GM18870 (cell line): ENCODE measurements around the gene MSI2.
A peak's percentile ranks its signal among the peaks of the same experiment; 100 is the strongest.

ENCODE experiments used
- ATAC-seq: cut with Tn5 transposase; IDR thresholded peaks from one replicate; pipeline ENCODE4 v1.9.1; 2021; ENCODE audit warnings: moderate library complexity; ENCODE audit not compliant: unreplicated experiment

The MSI2 gene

DNA sequence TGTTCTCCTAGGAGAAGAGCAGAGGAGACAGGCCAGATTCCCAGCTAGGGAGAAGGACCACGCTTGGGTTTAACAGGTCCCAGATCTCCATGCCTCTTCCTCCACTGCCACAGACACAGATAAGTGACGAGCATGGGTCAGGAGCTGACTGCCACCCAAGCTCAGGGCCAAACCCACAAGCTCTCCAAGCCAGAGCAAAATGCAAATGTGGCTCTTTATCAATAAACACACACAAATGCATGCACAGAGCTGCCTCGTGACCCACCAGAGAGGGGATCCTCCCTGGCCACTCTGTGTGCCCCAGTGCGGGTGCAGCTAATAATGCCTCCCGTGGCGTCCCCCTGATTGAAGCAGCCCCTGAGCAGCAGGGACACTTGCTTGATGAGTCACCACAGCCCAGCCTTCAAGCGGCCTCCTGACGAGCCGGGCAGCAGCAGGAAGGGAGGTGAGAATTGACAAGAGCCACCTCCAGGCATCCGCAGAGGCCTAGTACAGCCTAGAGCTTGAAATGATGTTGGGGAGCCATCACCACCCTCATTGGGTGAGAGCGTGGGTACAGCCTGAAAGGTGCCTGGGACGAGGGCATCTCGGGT, 344.9 kb downstream of the MSI2 start:
- no peak for ATAC-seq

DNA sequence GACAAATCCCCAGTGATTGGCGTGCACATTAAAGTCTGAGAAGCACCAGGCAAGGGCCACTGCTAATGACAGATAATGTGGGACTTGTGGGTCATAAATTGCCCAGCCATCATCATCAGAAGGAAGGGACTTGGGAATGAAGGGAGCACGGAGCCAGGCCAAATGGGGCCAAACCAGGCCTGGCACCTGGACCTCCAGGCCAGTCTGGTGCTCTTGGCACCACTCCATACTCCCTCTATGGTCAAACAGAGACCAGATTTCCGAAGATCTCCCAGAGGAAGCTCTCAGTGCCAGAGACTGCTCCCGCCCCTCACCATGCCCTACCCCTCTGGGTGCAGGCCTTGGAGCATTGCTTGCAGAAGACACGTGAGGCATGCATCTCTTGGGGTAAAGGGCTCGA, 346.6 kb downstream of the MSI2 start:
- no peak for ATAC-seq

DNA sequence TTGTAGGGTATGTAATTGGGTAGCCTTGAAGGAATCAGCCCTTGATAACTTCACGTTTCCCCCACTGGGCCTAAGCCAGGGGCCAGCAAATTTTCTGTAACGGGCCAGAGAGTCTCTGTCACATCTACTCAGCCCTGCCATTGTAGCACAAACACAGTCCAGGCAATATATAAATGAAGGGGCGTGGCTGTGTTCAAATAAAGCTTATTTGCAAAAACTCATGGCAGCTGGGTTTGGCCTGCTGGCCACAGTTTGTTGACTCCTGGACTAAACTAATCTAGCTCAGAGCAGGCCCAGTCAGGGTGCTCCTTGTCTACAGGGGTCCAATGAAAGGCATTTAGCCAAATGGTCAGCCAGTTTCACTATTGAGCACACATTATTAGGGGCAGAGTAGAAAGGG, 347.2 kb downstream of the MSI2 start:
- no peak for ATAC-seq

DNA sequence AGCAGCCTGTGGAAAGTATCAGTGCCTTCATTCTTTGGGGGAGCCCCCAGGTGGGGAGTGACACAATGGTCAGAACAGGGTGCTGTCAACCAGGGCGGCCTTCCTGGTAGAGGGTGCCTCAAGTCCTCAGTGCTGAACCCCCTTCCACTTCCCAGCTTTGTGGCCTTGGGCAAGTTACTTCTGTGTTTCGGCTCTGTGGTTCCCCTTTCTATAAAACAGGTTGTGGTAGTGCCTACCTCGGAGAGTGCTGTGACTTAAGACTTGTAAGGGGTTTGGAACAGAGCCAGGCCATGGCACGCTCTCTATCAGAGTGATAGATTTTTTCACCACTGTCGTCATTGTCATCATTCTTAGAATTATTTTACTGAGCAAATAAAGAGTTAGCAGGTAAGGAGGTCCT, 347.7 kb downstream of the MSI2 start:
- peak; percentile 37 for ATAC-seq

DNA sequence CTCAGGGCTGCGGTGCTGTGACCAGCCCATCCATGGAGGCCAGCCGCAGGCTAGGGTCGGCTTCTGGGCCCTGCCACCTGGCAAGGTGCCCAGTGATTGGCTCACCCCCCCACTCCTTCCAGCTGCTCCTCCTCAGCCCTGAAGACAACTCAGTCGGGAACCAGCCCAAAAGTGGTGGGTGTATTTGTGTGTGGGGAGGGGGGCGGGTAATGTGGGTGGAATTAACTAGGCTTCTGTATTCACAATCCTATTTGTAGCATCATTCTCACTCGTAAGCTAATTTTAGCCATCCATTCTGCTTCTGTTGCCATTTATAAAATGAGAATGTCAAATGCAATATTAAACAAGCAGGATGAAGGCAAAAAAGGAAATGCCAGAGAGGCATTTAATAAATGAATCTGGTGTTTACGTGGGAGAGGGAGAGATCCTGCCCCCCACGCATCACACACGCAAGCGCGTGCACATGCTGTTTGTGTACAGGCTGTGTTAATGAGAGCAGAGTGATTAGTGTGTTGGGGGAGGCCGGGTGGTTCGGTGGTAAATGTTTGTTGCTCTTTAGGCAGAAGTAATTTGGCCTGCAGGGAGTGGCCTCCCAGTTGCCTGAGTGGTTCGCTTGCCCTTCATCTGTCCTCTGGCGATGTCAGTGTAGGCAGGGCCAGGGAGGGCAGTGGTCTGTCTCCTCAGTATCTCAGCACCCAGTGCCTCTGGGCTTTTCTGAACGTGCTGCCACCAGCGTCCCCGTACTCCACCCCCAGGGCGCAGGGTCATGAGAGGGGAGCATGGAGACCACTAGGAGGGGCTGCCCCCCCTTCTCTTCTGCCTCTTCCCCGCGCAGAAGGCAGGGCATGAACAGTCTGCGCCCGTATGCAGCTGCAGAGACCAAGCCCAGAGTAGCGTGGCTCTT, 348.7 kb downstream of the MSI2 start:
- peak; percentile 46 for ATAC-seq

DNA sequence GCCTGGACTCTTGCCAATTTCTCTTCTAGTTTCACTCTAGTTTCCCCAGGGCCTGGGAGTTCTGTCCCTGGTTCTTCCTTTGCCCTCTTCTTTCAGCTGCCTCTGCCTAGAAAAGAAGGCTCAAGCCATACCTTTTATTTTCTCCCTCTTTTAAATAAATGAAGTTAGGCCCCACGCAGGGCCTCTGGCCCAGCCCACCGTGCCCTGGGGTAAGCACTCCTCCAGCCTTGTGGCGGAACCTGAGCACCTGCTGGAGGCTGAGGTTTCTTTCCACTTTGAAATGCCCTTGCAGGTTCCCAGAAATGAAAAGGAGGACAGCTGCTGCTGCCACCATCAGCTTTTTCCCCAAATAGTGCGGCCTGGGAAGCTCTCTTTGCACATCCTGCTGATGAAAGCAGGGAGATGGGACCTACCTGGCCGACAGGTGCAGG, 349.4 kb downstream of the MSI2 start:
- no peak for ATAC-seq

DNA sequence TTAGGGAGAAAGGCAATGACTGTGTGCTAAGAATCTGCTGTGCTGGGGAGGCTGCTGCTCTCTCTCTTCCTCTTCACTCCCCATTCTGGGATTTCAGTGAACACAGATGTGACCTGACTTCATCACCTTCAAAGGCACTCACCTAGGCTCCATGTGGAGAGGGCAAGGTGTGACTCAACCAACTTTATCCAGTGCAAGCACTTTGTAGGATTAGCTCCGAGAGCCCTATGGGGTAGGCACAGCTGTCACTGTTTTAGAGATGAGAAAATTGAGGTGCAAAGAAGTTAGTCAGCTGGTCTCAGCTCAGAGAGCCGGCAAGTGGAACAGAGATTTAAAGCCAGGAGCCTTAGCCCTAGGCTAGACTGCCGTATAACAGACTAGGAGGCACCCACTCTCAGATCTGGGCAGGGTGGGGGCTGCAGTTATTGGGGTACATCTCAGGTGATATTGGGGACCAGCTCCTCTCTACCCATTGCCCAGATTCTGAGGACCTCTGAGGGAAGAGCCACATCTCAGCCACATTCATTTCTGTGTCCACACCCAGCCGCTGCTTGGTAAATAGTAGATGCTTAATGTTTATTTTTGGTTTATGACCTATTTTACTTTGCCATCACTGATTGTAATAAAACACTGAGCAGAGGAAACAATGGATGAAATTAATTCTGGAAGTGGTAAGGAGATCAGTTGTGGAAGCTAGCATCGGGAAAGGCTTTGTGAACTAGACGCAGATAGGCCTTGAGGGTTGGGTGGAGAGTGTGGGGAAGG, 350.0 kb downstream of the MSI2 start:
- ATAC-seq, result no peak

DNA sequence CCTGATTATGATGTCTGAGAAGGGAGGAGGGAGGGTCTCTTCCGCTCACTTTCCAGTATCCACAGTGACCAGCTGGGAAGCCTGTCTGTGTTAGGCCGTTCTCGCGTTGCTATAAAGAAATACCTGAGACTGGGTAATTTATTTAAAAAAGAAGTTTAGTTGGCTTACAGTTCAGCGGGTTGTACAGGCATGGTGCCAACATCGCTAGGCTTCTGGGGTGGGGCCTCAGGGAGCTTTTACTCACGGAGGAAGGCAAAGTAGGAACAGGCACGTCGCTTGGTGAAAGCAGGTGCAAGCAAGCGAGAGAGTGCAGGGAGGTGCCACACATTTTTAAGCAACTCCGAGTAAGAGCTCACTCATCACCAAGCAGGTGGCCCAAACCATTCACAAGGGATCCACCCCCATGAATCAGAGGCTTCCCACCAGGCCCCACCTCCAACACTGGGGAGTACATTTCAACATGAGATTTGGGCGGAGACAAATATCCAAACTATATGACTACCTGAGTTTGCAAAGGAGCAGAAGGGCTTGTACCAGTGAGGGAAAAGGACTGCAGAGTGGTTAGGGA, 351.3 kb downstream of the MSI2 start:
- ATAC-seq, result no peak

DNA sequence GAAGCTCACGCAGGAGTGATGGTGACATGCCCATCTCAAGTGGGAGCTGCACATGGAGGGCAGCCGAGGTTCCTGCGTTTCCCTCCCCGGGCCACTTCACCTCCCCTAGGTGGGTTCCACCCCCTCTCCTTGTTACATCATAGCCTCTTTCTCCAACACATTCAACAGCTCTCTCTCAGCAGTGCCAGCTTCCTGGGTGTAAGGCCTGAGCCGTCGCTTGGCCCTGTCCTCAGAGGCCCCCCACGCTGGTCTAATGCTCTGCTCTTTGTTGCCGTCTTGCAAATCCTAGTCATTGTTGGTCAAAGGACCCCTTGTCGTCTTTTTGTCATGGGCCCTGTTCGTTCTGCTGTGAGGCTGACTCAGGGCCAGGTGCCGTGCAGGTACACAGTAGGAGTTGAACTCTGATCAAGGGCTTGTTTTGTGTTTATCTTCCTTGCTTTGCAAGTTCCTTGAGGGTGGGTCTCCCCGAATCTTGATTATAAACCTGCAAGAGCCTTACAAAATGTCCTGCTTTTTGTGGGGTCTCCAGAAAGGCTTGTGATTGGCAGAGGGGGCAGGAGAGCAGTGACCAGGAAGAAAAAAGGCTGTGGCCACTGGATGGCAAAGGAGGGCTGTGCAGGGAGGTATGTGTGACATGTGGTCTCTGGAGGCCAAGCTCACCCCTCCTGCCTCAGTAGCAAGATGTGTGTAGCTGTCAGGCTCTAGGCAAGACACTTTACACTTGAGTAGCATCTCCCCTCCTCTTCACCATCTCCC, 352.2 kb downstream of the MSI2 start:
- no peak for ATAC-seq

DNA sequence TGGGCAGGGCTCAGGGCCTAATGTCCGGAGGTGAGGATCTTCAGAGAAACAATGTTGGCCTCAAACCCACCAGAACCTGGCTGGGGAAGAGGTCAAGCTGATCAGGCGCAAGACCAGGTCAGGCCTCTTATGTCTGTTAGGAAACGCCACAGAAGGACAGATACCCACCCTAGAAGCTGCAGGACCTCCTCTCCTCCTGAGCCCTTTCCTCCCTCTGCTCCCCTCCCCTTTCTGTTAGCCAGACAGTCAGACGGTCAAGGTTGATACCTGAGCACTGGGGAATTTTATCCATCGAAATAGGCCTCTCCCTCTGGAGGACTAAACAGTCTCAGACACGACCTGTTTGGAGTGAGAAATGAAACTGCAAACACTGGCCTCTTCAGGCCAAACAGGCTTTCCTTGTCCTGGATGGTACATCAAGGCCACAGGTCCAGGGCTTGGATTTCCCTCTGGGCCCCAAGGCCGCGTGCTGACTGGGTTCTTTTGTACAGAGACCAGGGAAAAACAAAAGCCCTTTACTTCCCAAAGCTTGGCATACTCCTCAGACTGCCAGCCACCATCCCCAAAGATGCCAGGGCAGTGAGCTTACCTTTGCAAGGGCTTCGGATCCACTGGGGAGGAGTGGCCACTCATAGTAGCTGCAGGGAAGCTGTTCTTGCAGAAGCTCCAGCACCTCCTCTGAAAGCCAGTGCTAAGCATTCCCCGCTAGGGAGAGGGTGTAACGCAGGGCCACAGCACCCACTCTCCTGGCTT, 353.0 kb downstream of the MSI2 start:
- ATAC-seq, result no peak

DNA sequence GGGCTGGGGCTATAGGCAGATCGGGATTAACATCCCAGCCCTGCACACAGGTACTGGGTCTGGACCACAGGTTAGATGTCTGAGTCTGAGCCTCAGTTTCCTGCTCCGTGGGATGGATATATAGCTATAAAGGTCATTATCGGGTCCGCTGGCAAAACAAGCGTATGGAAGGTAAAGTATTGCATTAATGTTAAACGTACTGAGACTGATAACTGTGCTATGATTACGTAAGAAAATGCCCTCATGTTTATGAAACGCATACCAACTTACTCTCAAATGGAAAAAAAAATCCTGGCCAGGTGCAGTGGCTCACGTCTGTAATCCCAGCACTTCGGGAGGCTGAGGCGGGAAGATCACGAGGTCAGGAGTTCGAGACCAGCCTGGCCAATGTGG, 353.6 kb downstream of the MSI2 start:
- no peak for ATAC-seq

DNA sequence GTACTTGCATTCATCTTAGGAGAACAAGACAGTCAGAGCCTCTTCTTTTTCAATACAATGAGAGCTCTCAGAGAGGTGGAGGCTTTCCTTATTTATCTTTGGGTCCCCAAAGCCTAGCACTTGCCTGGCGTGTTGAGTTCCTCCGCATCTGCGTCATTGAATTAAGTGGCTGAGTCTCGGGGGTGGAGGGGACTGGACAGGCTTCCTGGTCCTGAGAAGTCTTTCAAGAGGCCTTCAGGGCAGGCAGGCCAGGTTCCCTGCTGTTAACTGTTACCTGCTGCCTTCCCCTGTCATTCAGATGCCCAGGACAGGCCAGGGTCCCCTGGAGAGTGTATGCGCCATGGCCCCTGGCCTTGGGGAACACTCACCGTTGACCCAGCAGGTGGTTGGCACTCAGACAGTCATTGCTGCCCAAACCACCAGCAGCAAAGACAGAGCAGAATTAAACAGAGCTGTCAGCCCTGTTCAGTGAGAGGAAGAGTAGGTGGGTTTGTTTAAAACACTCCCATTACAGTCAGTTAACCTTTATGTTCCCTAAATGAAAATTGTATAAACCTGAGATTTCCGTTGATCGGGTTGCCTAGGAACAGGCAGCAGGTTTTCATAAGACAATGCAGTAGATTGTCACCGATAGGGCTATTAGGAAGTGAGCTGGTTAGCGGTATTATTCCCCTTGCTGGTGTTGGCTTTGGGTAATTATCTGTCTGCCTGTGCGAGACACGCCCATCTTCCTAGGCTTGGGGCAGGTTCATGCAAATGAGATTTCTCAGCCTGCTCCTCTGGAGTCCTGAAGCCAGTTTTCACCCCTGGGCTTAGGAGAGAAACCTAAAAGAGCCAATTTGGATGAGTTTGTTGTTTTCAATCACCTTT, 356.1 kb downstream of the MSI2 start:
- ATAC-seq, result no peak

DNA sequence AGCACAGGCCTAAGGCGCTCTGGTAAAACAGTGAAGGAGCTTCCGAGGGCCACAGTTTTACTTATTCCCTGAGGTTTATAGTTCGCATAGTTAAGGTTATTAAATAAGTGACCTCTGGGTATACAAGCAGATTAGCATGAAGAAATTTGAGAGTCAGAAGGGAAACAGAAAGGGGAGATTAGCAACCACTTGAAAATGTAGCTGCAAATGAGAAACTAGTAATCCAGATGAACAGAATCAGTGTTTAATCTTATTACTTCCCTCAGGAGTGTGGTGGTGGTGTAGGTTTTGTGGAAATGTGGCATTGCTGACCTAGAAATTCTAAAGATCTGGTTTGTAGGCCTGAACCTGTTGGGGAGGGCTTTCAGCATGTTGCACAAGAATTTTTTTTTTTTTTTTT, 358.4 kb downstream of the MSI2 start:
- no peak for ATAC-seq

DNA sequence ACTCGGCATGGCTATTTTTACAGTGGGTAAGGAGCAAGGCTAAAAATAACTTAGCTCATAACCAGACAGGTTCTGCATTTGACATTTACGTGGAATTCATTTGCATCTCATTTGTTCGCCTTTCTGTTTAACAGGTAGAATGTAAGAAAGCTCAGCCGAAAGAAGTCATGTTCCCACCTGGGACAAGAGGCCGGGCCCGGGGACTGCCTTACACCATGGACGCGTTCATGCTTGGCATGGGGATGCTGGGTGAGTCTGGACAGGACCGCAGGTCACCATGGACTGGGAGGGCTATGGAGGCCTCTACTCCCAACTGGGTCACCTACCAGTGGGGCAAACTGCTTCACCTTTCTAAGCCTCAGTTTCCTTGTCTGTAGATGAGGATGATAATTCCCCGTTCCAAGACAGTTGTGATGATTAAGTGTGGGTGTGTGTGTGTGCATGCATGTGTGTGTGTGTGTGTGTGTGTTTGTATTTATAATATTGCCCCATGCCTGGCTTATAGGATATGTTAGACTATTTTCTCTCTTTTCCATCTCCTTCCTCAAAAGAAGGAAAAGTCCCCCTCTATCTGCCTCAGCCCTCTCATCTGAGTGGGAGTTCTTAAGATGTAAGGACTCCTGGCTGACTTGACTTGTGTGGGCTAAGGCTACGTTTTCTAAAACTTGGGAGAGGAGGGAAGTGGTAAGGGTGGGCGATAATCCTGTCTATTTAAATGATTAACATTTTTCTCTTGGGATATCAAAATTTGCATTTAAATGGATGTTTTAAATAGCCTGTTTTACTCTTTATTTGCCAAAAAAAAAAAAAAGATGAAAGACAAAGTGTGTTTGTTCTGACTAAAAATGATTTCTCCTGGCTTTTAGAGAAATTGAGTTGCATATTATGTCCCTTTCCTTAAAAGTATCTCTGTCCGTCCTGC, 359.8 kb downstream of the MSI2 start:
- ATAC-seq, result no peak

DNA sequence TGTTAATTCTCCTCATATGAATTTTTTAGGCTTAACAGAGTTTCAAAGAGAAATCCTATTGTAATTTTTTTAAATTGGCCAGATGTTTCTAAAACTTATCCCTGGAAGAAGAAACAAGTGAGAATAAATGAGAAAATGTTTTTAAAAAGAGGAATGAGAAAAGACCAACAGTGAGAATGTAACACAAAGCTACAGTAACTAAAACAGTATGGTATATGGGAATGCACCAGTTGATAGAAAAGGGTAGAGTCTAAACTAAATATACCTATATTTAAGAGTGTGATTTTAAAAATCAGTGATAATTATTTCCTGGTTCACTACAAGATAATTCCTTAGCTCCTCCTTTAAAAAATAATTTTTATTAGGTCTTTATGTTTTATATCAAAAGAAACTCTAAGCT, 360.9 kb downstream of the MSI2 start:
- ATAC-seq, result no peak

DNA sequence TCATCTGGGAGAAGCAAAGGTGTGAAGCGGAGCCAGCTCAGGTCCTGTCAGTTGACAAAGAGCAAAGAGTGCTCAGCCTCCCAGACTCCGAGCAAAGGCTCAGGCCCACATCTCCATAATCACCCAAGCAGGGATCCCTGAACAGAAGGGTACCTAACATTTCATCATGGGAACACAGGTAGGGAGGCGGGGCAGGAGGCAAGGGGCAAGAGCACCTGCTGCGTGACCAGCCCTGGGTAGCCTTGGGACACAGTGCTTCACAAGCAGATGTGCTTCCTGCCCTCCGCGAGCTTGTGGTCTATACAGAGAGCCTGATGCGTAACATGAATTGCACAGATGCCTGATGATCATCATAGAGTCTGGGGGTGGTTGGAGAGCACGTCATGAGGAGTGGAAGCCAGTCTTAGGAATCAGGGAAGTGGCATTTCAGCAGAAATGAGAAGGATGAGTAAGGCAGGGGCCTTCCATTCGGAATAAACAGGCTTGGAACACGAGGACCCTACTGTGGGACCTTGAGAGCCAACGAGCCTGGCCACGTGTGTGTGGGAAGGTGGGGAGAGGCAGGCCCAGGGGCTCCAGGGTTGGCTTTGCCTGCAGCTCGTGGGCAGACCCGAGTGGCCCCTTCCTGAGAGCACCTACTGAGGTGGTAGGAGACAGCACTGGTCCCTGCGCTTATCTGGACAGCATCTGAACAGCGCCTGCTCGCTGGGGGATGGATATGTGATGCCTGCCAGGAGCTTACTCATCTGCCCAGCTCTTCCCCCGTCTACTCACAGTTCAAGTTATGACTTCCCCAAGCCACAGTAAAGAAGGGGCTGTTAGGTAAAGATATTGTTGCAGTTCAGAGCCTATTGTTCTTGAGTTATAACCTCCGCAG, 363.0 kb downstream of the MSI2 start:
- no peak for ATAC-seq

DNA sequence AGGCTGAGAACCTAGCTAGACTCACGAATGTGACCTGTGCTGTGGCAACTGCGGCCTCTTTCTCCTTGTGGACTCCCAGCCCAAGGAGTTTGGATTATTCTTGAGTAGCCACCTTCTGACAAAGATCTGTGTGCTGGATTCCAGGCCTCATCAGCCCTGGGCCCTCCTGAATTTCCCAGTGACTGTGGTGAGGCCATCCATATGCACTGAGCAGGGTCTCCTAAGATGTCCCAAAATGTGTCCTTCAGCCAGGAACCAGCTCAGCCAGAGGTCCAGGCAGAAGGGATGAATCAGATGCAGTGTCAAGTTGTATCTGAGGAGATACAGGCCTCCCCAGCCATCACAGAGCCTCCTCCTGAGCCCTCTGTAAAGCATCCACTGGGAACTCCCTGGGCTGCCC, 364.3 kb downstream of the MSI2 start:
- ATAC-seq, result no peak
